Melanocyte of skin (primary cell): Measurements from ENCODE around the gene ZNF385C. TPM values are rescaled to one million over a fixed set of nuclear protein-coding genes. Genes with fewer than 3 reads are reported as not detected.

Experiments
- total RNA-seq, 2 donors: library from RNA; depleted of rRNA; stranded (reverse); fragments of >200 nt; gene quantifications; 2 replicates each; pipeline ENCODE4 v1.2.3, GENCODE V29; 2012

The ZNF385C gene
- total RNA-seq: not detected

GRCh38 chr17:42097691-42098631 is at the start of gene ZNF385C:
Gene ZNF385C, minus strand, starts transcription at chr17:42098473. Its CDS starts 35,417 bp downstream, at chr17:42063056.

GRCh38 chr17:42122371-42123303 is 24.4 kb upstream of the ZNF385C start, which contains the start of gene HSPB9:
Gene HSPB9, plus strand, starts transcription at chr17:42122804. Its CDS starts 47 bp downstream, at chr17:42122851.

GRCh38 chr17:42120770-42121769 is 22.8 kb upstream of the ZNF385C start, which contains the start of gene KAT2A:
Gene KAT2A, minus strand, starts transcription at chr17:42121367. Its CDS starts 63 bp downstream, at chr17:42121304.

GRCh38 chr17:42112552-42113176 is 14.4 kb upstream of the ZNF385C start, which contains the start of gene DHX58:
Gene DHX58, minus strand, starts transcription at chr17:42112714. Its CDS starts 822 bp downstream, at chr17:42111892.

GRCh38 chr17:42050393-42051012 is 47.8 kb downstream of the ZNF385C start, which contains the start of gene C17orf113:
Gene C17orf113, minus strand, starts transcription at chr17:42050601. Its CDS starts 7,225 bp downstream, at chr17:42043376.

GRCh38 chr17:42019509-42020404 is 78.5 kb downstream of the ZNF385C start, which contains the start of gene NKIRAS2:
Gene NKIRAS2, plus strand, starts transcription at chr17:42020090. Its CDS starts 1,488 bp downstream, at chr17:42021578.

GRCh38 chr17:42016941-42017865 is 81.1 kb downstream of the ZNF385C start, which contains the start of gene DNAJC7:
Gene DNAJC7, minus strand, starts transcription at chr17:42017439. Its CDS starts 23 bp downstream, at chr17:42017416.

Other genes starting within 250 kb of the ZNF385C start
- gene KLHL11, start 233.1 kb downstream of the ZNF385C start, total RNA-seq: 10 to 100 TPM; 23.4 to 26.6 TPM
- 100 to 1,000 TPM; 219 to 239 TPM for gene ACLY, start 179.5 kb downstream of the ZNF385C start, total RNA-seq
- gene ODAD4, start 167.9 kb downstream of the ZNF385C start, total RNA-seq: under 1 TPM; 0.67 to 0.69 TPM
- gene CNP, start 131.7 kb downstream of the ZNF385C start, total RNA-seq: 100 to 1,000 TPM; 226 to 268 TPM
- 10 to 100 TPM; 52.7 to 74.3 TPM for gene DNAJC7, start 81.0 kb downstream of the ZNF385C start, total RNA-seq
- gene NKIRAS2, start 78.4 kb downstream of the ZNF385C start, total RNA-seq: 10 to 100 TPM; 25.8 to 33.6 TPM
- under 1 TPM; under 0.01 to 0.34 TPM for gene C17orf113, start 47.9 kb downstream of the ZNF385C start, total RNA-seq
- gene DHX58, start 14.2 kb upstream of the ZNF385C start, total RNA-seq: 100 to 1,000 TPM in 1 of 2 donors, 10 to 100 TPM in 1; 86.9 to 121 TPM
- gene KAT2A, start 22.9 kb upstream of the ZNF385C start, total RNA-seq: 10 to 100 TPM; 16.2 to 17.3 TPM
- gene HSPB9, start 24.3 kb upstream of the ZNF385C start, total RNA-seq: under 1 TPM in 1 of 2 donors, not detected in 1; under 0.01 TPM
- 100 to 1,000 TPM; 140 to 227 TPM for gene RAB5C, start 56.5 kb upstream of the ZNF385C start, total RNA-seq
- not detected for gene KCNH4, start 82.7 kb upstream of the ZNF385C start, total RNA-seq
- not detected for gene HCRT, start 87.0 kb upstream of the ZNF385C start, total RNA-seq
- 10 to 100 TPM; 28.2 to 30.6 TPM for gene GHDC, start 96.0 kb upstream of the ZNF385C start, total RNA-seq
- 10 to 100 TPM; 18.6 to 25.3 TPM for gene STAT5B, start 177.9 kb upstream of the ZNF385C start, total RNA-seq
- gene STAT5A, start 190.0 kb upstream of the ZNF385C start, total RNA-seq: 10 to 100 TPM; 52.0 to 64.6 TPM